SH-SY5Y (cell line): Measurements from ENCODE around the gene INSIG1.

ENCODE experiments used
- GATA2 ChIP-seq: IDR thresholded peaks from 2 replicates; pipeline ENCODE4 v1.6.1; 2011; ENCODE audit warnings: mild to moderate bottlenecking, low read depth, low read length
- GATA3 ChIP-seq: IDR thresholded peaks from 2 replicates; pipeline ENCODE4 v1.6.1; 2011; ENCODE audit warnings: low read depth, mild to moderate bottlenecking, low read length, moderate library complexity

GRCh38 chr7:155277385-155277994, 20.2 kb upstream of the INSIG1 start:
- no peak for TF ChIP-seq GATA2
- TF ChIP-seq GATA3 = no peak
